ENCODE results near the gene CRYL1. TPM values are rescaled to one million over a fixed set of nuclear protein-coding genes. Genes with fewer than 3 reads are reported as not detected.

The CRYL1 gene
- total and polyA plus RNA-seq, 2 of the 13 experiments (the other 11 are each of a cell fraction or from before 2014, with no cell fraction given): 57.2 to 115 TPM

GRCh38 chr13:20387441-20387971 is 138.2 kb downstream of the CRYL1 start:
- ATAC-seq: no peak
- in situ Hi-C loops (cut with HindIII; ENCODE audit: extremely low pct_ligation_motif_present, low pct_unique_long_range_greater_than_20kb) (no loop called here), intact Hi-C loops (cut with micrococcal nuclease; ENCODE audit: unreplicated experiment) (no loop called here)
- no peak for FAIRE-seq
- ChIA-PET POLR2A (no interaction called here), CTCF (ENCODE audit: low intra/inter-chr PET ratio, low total read pairs) (no interaction called here)
- Histone ChIP-seq H4K20me1 (ENCODE audit: insufficient read depth, low read length) (no peaks in the 10 kb centered on the region), H3K9ac (ENCODE audit: insufficient read depth, low read depth, low read length) (no peak overlapping the region), H3K4me3 (replicated peaks in 1 of 3; ENCODE audit: insufficient read depth in 1 of 3, low read depth in 2 of 3, low read length in 3 of 3) (no peak overlapping the region), H3K4me1 (ENCODE audit: insufficient read depth, low read length) (no peaks in the 10 kb centered on the region), H3K79me2 (ENCODE audit: insufficient read depth, low read length) (no peaks in the 10 kb centered on the region), H3K27me3 (ENCODE audit: control insufficient read depth in 1 of 2, insufficient read depth in 2 of 2, low read length in 2 of 2) (no peaks in the 10 kb centered on the region), H2AFZ (ENCODE audit: low read length) (no peak overlapping the region), H3K27ac (ENCODE audit: extremely low read length, insufficient read depth, low read length) (no peak overlapping the region), H3K9me3 (ENCODE audit: low read length) (no peaks in the 10 kb centered on the region), H3K36me3 (replicated peaks in 1 of 2; ENCODE audit: control insufficient read depth in 1 of 2, insufficient read depth in 2 of 2, low read length in 2 of 2) (no peaks in the 10 kb centered on the region), H3K4me2 (ENCODE audit: low read depth, low read length) (no peak overlapping the region)
- DNase-seq (ENCODE audit: low spot score): no peak
- TF ChIP-seq CEBPB (IDR thresholded peaks at IDR 0.05; ENCODE audit: borderline replicate concordance, low read depth, low read length): peak; percentile 44; the same call in 1 of the 2 replicates
- TF ChIP-seq ZNF557 (CRISPR knock-in tag; IDR thresholded peaks at IDR 0.05): no peak
- TF ChIP-seq FOSL2 (CRISPR knock-in tag; IDR thresholded peaks at IDR 0.05): no peak
- no peak for TF ChIP-seq SMAD3 (CRISPR knock-in tag; IDR thresholded peaks at IDR 0.05)
- no TSS peak for BruUV-seq (replicated peaks)
- 44% methylated on average over 8 of the region's 8 CpGs for WGBS (ENCODE audit: low lambda C conversion rate)

GRCh38 chr13:20387006-20387405 is 138.7 kb downstream of the CRYL1 start:
- H3K4me2 ChIP-seq (ENCODE audit: low read depth, low read length): no peak overlapping the region
- ChIA-PET CTCF (ENCODE audit: low intra/inter-chr PET ratio, low total read pairs) (no interaction called here), POLR2A (no interaction called here)
- no peak for DNase-seq (ENCODE audit: low spot score)
- no peaks in the 10 kb centered on the region for H3K9me3 ChIP-seq (ENCODE audit: low read length)
- H3K36me3 ChIP-seq (replicated peaks in 1 of 2; ENCODE audit: control insufficient read depth in 1 of 2, insufficient read depth in 2 of 2, low read length in 2 of 2): no peaks in the 10 kb centered on the region
- 75% methylated on average over 5 of the region's 5 CpGs for WGBS (ENCODE audit: low lambda C conversion rate)
- no peaks in the 10 kb centered on the region for H4K20me1 ChIP-seq (ENCODE audit: insufficient read depth, low read length)
- no peak for ATAC-seq
- H3K27me3 ChIP-seq (ENCODE audit: control insufficient read depth in 1 of 2, insufficient read depth in 2 of 2, low read length in 2 of 2): no peaks in the 10 kb centered on the region
- no peak for FAIRE-seq
- H3K4me1 ChIP-seq (ENCODE audit: insufficient read depth, low read length): no peaks in the 10 kb centered on the region
- H3K27ac ChIP-seq (ENCODE audit: extremely low read length, insufficient read depth, low read length): no peak overlapping the region
- in situ Hi-C loops (cut with HindIII; ENCODE audit: extremely low pct_ligation_motif_present, low pct_unique_long_range_greater_than_20kb) (no loop called here), intact Hi-C loops (cut with micrococcal nuclease; ENCODE audit: unreplicated experiment) (no loop called here)
- no peak overlapping the region for H2AFZ ChIP-seq (ENCODE audit: low read length)
- no peak overlapping the region for H3K4me3 ChIP-seq (replicated peaks in 1 of 3; ENCODE audit: insufficient read depth in 1 of 3, low read depth in 2 of 3, low read length in 3 of 3)
- no TSS peak for BruUV-seq (replicated peaks)
- no peak overlapping the region for H3K9ac ChIP-seq (ENCODE audit: insufficient read depth, low read depth, low read length)
- H3K79me2 ChIP-seq (ENCODE audit: insufficient read depth, low read length): no peaks in the 10 kb centered on the region
- TF ChIP-seq ZNF614 (CRISPR knock-in tag; IDR thresholded peaks at IDR 0.05; ENCODE audit: borderline replicate concordance): no peak
- no peak for TF ChIP-seq TBL1XR1 (IDR thresholded peaks at IDR 0.05; ENCODE audit: borderline replicate concordance, low read length, partially characterized antibody)
- no peak for TF ChIP-seq SNAPC4 (CRISPR knock-in tag; IDR thresholded peaks at IDR 0.05)
- no peak for TF ChIP-seq ZMAT3 (CRISPR knock-in tag; conservative IDR thresholded peaks at IDR 0.05)
- TF ChIP-seq DMTF1 (CRISPR knock-in tag; IDR thresholded peaks at IDR 0.05): no peak
- TF ChIP-seq ZGPAT (CRISPR knock-in tag; IDR thresholded peaks at IDR 0.05): no peak

Data from HepG2 (cell line).